IPS DF 6.9 (cell line): Measurements from ENCODE around the gene CNOT11.
"Not testable (repeated sequence)": the region's sequence is repeated elsewhere in the genome, so short reads cannot be mapped to it uniquely, and the experiment has no call there.

Source experiments
- DNase-seq: peaks from one replicate; pipeline ENCODE4 v3.0.0-alpha.2; 2013; ENCODE audit warnings: low read depth, low spot score
- H3K27ac ChIP-seq: one replicate; pipeline ENCODE4 v1.5.1; 2013; ENCODE audit warnings: low read length, control low read depth
- H3K27me3 ChIP-seq: 2 replicates; pipeline ENCODE4 v1.6.1; 2013; ENCODE audit warnings: mild to moderate bottlenecking, low read length; ENCODE audit not compliant: control insufficient read depth, insufficient read depth
- H3K36me3 ChIP-seq: 2 replicates; pipeline ENCODE4 v1.6.1; 2013; ENCODE audit warnings: low read length; ENCODE audit not compliant: control insufficient read depth, insufficient read depth
- H3K4me1 ChIP-seq: 2 replicates; pipeline ENCODE4 v1.6.1; 2013; ENCODE audit warnings: low read length; ENCODE audit not compliant: control insufficient read depth, insufficient read depth
- H3K4me3 ChIP-seq: 2 replicates; pipeline ENCODE4 v1.5.1; 2013; ENCODE audit warnings: mild to moderate bottlenecking, low read length
- H3K9me3 ChIP-seq: 2 replicates; pipeline ENCODE4 v1.6.1; 2013; ENCODE audit warnings: low read length, inconsistent platforms; ENCODE audit not compliant: control insufficient read depth, insufficient read depth
- WGBS: extraction: QIAGEN DNeasy Blood & Tissue Kit; methylation state at CpG from one replicate; pipeline ENCODE4 v1.1.7; 2013; ENCODE audit warnings: mixed read lengths, missing lambda C conversion rate; ENCODE audit not compliant: insufficient read length, insufficient coverage; 5-methylcytosine and 5-hydroxymethylcytosine counted together

Gene CNOT11

GRCh38 chr2:101231937-101232730, 20.6 kb upstream of the CNOT11 start:
- H3K27ac ChIP-seq = no peak overlapping the region
- no peaks in the 10 kb centered on the region for H3K9me3 ChIP-seq
- no peaks in the 10 kb centered on the region; the same call in 1 of the 2 replicates for H3K27me3 ChIP-seq
- H3K4me1 ChIP-seq = no peaks in the 10 kb centered on the region
- DNase-seq = no peak
- no peak overlapping the region for H3K4me3 ChIP-seq
- no CpG with 5 or more reads among the region's 6 CpGs for WGBS
- no peaks in the 10 kb centered on the region for H3K36me3 ChIP-seq

GRCh38 chr2:101232770-101233169, 19.9 kb upstream of the CNOT11 start:
- Histone ChIP-seq H3K4me1 (no peaks in the 10 kb centered on the region), H3K4me3 (no peak overlapping the region), H3K27me3 (no peaks in the 10 kb centered on the region; the same call in 1 of the 2 replicates), H3K9me3 (no peaks in the 10 kb centered on the region), H3K27ac (no peak overlapping the region), H3K36me3 (no peaks in the 10 kb centered on the region)
- no CpG with 5 or more reads among the region's 6 CpGs for WGBS
- no peak for DNase-seq

DNA sequence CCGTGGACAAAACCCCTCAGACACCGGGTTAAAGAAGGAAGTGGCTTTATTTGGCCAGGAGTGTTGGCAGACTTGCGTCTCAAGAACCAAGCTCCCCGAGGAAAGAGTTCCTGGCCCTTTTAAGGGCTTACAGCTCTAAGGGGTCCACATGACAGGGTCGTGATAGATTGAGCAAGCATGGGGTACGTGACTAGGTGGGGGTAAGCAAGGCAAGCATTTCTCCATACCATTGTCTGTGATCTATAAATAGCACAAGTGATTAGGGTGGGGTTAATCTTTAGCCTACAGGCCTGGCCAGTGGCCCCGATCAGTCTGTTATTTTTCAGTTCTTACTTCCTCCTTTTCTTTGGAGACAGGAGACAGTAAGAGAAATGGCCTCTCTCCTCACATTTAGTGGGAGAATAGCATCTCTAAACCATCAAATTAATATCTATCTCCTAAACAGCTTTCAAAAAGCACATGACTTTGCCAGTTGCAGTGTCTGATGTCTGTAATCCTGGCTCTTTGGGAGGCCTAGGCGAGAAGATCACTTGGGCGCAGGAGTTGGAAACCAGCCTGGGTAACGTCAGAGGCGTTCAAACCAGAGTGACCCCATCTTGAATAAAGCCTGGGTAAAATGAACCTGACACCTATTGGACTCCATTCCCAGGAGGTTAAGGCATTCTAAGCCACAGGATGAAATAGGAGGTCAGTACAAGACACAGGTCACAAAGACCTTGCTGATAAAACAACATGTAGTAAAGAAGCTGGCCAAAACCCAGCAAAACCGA, 18.3 kb upstream of the CNOT11 start:
- no peak overlapping the region for H3K27ac ChIP-seq
- no peaks in the 10 kb centered on the region for H3K9me3 ChIP-seq
- no CpG with 5 or more reads among the region's 12 CpGs for WGBS
- no peaks in the 10 kb centered on the region for H3K27me3 ChIP-seq
- H3K36me3 ChIP-seq = no peaks in the 10 kb centered on the region
- H3K4me1 ChIP-seq = no peaks in the 10 kb centered on the region
- DNase-seq = no peak
- no peak overlapping the region for H3K4me3 ChIP-seq

- DNase-seq, H3K27ac ChIP-seq, H3K4me1 ChIP-seq, H3K9me3 ChIP-seq, H3K36me3 ChIP-seq, H3K4me3 ChIP-seq, H3K27me3 ChIP-seq: not testable (repeated sequence)
- no CpG with 5 or more reads among the region's 1 CpG for WGBS
These were observed 16.7 kb upstream of the CNOT11 start for GRCh38 chr2:101235956-101236355.

DNA sequence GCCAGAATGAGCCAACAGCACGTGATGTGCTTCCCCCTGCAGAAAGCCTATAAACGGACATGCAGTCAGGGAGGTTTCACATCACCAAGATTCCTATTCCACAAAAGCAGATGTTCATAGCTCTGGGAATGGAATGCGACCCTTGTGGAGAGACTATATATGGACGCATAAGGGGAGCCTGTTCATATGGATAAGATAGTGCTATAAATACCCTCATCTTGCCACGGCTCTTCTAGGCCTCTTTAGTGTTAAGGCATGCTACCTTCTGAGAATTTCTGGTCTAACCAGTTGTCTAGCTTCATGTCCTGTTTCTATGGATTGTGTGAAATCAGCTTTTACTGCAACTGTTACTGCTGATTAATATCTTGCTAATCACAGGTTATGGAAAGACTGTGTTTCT, 14.7 kb upstream of the CNOT11 start:
- not testable (repeated sequence) for H3K4me1 ChIP-seq, H3K36me3 ChIP-seq, H3K4me3 ChIP-seq, H3K27ac ChIP-seq, DNase-seq, H3K9me3 ChIP-seq, H3K27me3 ChIP-seq
- WGBS = no CpG with 5 or more reads among the region's 5 CpGs

- H3K36me3 ChIP-seq = no peaks in the 10 kb centered on the region
- H3K4me3 ChIP-seq = no peak overlapping the region
- no CpG with 5 or more reads among the region's 12 CpGs for WGBS
- no peak for DNase-seq
- no peaks in the 10 kb centered on the region for H3K9me3 ChIP-seq
- no peaks in the 10 kb centered on the region for H3K4me1 ChIP-seq
- H3K27ac ChIP-seq = no peak overlapping the region
- H3K27me3 ChIP-seq = no peaks in the 10 kb centered on the region
These were observed 13.5 kb upstream of the CNOT11 start for GRCh38 chr2:101238930-101239759.

GRCh38 chr2:101239760-101240118, 12.9 kb upstream of the CNOT11 start:
- not testable (repeated sequence) for H3K27me3 ChIP-seq, DNase-seq, H3K36me3 ChIP-seq, H3K27ac ChIP-seq, H3K4me3 ChIP-seq, H3K9me3 ChIP-seq, H3K4me1 ChIP-seq
- WGBS = no CpG with 5 or more reads among the region's 2 CpGs

- H3K27ac ChIP-seq, DNase-seq: not testable (repeated sequence)
- no CpG with 5 or more reads among the region's 2 CpGs for WGBS
These were observed 12.0 kb upstream of the CNOT11 start for GRCh38 chr2:101240694-101241093.

GRCh38 chr2:101241158-101241557, 11.5 kb upstream of the CNOT11 start:
- no peak overlapping the region for H3K4me3 ChIP-seq
- H3K9me3 ChIP-seq = no peaks in the 10 kb centered on the region
- H3K4me1 ChIP-seq = no peaks in the 10 kb centered on the region
- no CpG with 5 or more reads among the region's 5 CpGs for WGBS
- H3K27ac ChIP-seq = no peak overlapping the region
- no peaks in the 10 kb centered on the region for H3K27me3 ChIP-seq
- DNase-seq = no peak
- no peaks in the 10 kb centered on the region for H3K36me3 ChIP-seq

More at GRCh38 chr2:101240694-101241093, 12.0 kb upstream of the CNOT11 start:
- not testable (repeated sequence) for H3K9me3 ChIP-seq, H3K27me3 ChIP-seq, H3K4me1 ChIP-seq, H3K4me3 ChIP-seq, H3K36me3 ChIP-seq

- H3K27me3 ChIP-seq, H3K4me3 ChIP-seq, DNase-seq, H3K27ac ChIP-seq, H3K36me3 ChIP-seq, H3K9me3 ChIP-seq, H3K4me1 ChIP-seq: not testable (repeated sequence)
- WGBS = no CpG with 5 or more reads among the region's 4 CpGs
These were observed 8.3 kb upstream of the CNOT11 start for GRCh38 chr2:101244373-101244772.
